ENCODE data around the gene ATP11B. TPM values are rescaled to one million over a fixed set of nuclear protein-coding genes. Genes with fewer than 3 reads are reported as not detected.
A peak's percentile ranks its signal among the peaks of the same experiment; 100 is the strongest.

Gene ATP11B
- 72.3 to 76.1 TPM (median 73.9 TPM) in 3 replicates for total RNA-seq

DNA sequence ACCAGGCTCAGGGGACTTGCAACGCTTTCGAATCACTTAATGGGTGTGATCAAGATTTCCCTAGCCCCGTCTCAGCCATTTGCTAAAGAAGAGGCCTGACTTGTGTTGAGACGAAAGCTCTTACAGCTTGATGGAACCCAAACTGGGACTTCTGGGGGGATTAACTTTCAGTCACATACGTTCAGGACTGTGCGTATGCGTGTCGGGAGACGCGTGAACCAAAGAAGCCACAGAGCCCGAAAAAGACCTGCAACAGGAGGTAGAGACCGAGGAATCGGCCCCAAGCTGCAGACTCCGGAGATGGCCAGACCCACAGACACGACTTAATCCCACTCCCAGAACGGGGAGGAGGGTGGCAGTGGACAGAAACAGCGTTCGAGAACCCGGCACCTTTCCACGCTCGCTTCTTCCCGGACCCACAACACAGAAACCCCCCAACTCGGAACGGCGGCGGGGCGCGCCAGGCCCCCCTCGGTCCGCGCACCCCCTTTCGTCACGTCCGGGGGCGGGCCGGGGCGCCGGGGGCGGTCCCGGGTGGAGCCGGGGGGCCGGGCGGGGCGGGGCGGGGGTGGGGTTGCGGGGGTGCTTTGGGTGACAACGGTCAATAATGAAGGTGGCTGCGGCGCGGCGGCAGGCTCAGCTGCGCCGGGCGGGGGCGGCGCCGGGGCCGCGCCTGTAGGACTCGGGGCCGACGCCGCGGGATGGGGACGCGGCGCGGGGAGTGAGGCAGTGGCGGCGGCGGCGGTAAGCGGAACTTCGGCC is at the start of gene ATP11B:
TSS of gene ATP11B (plus strand) at position 604 of the 762 bp plus-strand sequence. CDS start 256 bp downstream, outside the sequence.
- TF ChIP-seq, protein P1, sequence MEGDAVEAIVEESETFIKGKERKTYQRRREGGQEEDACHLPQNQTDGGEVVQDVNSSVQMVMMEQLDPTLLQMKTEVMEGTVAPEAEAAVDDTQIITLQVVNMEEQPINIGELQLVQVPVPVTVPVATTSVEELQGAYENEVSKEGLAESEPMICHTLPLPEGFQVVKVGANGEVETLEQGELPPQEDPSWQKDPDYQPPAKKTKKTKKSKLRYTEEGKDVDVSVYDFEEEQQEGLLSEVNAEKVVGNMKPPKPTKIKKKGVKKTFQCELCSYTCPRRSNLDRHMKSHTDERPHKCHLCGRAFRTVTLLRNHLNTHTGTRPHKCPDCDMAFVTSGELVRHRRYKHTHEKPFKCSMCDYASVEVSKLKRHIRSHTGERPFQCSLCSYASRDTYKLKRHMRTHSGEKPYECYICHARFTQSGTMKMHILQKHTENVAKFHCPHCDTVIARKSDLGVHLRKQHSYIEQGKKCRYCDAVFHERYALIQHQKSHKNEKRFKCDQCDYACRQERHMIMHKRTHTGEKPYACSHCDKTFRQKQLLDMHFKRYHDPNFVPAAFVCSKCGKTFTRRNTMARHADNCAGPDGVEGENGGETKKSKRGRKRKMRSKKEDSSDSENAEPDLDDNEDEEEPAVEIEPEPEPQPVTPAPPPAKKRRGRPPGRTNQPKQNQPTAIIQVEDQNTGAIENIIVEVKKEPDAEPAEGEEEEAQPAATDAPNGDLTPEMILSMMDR (IDR thresholded peaks at IDR 0.05; ENCODE audit: unreplicated experiment): no peak
- peaks cover 26% of the 10 kb centered on the region for H3K4me1 Mint-ChIP-seq
- H3K4me3 Mint-ChIP-seq: peak within 1 kb of the TSS; percentile 99
- DNase-seq (ENCODE audit: low spot score in 2 of 2, unreplicated experiment in 2 of 2): peak; percentile 50 to 73
- peaks cover 4% of the 10 kb centered on the region for H3K27me3 Mint-ChIP-seq (ENCODE audit: low read depth)
- H3K27ac Mint-ChIP-seq: peak within 1 kb of the TSS; percentile 99
- no peaks in the 10 kb centered on the region for H3K9me3 Mint-ChIP-seq
- no peaks in the 10 kb centered on the region for H3K36me3 Mint-ChIP-seq

DNA sequence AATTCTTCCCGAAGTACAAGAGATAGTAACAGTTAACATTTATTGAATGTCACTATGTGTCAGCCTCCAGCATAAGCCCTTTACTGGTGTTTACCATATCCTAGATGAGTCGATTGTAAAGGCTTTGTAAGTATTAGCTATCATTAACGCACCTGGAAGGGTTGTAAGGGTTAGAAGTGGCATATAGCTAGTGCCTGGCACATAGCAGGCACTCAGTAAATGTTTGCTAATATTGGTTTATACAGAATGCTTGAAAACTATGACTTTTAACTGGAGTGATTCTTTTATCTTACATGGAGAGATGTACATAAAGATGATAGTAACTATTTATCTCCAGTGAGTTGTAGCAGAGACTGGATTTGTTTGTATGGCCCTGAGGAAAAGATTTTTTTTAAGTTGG is 46.3 kb upstream of the ATP11B start:
- H3K27me3 Mint-ChIP-seq (ENCODE audit: low read depth): no peaks in the 10 kb centered on the region
- H3K4me3 Mint-ChIP-seq: no peak overlapping the region
- H3K36me3 Mint-ChIP-seq: no peaks in the 10 kb centered on the region
- H3K4me1 Mint-ChIP-seq: peaks cover 10% of the 10 kb centered on the region
- TF ChIP-seq, protein P1 (IDR thresholded peaks at IDR 0.05; ENCODE audit: unreplicated experiment): no peak
- H3K27ac Mint-ChIP-seq: peak overlapping the region; percentile 82
- DNase-seq (ENCODE audit: low spot score in 2 of 2, unreplicated experiment in 2 of 2): no peak
- H3K9me3 Mint-ChIP-seq: peaks cover 2% of the 10 kb centered on the region

DNA sequence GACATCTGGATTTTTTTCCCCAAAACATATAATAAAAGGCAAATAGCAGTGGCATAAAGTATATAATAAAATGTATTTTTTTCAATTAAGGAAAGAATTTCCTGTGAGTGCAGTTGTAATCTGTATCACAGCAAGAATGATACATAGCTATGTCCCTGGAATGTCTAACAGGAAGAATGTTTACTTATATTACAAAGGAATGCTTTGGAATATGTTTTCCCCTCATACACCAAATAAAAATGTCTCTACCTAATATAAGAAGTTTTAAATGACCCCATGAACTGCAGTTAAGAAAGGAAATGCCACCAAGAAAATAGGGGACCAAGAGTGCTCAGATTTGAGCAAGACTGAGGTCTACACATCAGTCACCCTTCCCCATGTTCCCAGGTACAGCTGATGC is 38.0 kb upstream of the ATP11B start:
- H3K27me3 Mint-ChIP-seq (ENCODE audit: low read depth): no peaks in the 10 kb centered on the region
- peaks cover 29% of the 10 kb centered on the region for H3K4me1 Mint-ChIP-seq
- peak overlapping the region; percentile 84 for H3K27ac Mint-ChIP-seq
- H3K9me3 Mint-ChIP-seq: peaks cover 13% of the 10 kb centered on the region
- no peaks in the 10 kb centered on the region for H3K36me3 Mint-ChIP-seq
- no peak for DNase-seq (ENCODE audit: low spot score in 2 of 2, unreplicated experiment in 2 of 2)
- TF ChIP-seq, protein P1 (IDR thresholded peaks at IDR 0.05; ENCODE audit: unreplicated experiment): no peak
- no peak overlapping the region for H3K4me3 Mint-ChIP-seq

DNA sequence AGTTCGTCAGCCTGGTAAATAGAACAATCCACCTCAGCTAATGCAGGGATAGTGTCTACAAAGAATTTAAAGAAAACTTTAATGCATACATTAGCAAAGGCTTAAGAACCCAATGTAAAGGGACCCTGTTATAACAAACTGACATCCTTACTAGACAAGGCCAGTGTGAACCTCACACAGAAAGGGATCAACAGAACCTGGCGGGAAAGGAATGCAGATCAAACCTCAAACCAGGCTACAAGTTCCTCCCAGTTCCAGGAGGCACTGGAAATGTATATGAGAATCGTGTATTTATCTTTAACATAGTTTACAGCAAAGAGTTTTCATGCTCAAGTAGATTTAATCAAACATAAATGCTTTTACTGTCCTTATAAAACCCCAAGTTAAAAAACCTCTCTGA is 37.6 kb upstream of the ATP11B start:
- TF ChIP-seq, protein P1 (IDR thresholded peaks at IDR 0.05; ENCODE audit: unreplicated experiment): no peak
- Mint-ChIP-seq H3K36me3 (no peaks in the 10 kb centered on the region), H3K4me3 (no peak overlapping the region), H3K27me3 (ENCODE audit: low read depth) (no peaks in the 10 kb centered on the region), H3K4me1 (peaks cover 32% of the 10 kb centered on the region), H3K27ac (peak overlapping the region; percentile 84), H3K9me3 (peaks cover 13% of the 10 kb centered on the region)
- no peak for DNase-seq (ENCODE audit: low spot score in 2 of 2, unreplicated experiment in 2 of 2)

DNA sequence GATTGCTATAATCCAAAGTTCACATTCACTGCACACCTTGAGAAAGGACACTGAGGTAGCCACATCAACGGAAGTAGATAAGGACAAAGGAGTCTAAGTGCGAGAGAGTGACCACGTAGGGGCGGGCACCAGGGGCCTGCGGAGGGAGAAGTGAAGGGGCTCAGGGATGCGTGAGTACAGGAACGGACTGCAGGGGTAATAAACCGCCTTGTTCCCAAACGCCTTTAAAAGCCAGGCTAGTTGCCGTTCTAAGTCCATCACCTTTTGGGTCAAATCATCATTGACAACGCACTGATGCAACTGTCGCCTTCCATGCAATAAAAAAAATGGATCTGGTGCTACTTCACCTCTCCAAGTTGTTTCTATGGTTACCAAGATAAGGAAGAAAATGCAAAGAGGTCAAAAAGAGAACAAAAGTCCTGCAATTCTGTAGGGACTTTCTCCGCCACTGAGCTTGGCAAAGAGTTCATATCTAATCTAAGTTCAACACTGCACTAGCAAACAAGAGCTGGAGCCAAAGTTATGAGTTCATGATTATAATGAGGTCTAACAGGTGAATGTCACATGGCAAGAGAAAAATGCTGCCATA is 32.6 kb upstream of the ATP11B start:
- no peaks in the 10 kb centered on the region for H3K27me3 Mint-ChIP-seq (ENCODE audit: low read depth)
- TF ChIP-seq, protein P1 (IDR thresholded peaks at IDR 0.05; ENCODE audit: unreplicated experiment): no peak
- H3K36me3 Mint-ChIP-seq: no peaks in the 10 kb centered on the region
- peaks cover 24% of the 10 kb centered on the region for H3K4me1 Mint-ChIP-seq
- DNase-seq (ENCODE audit: low spot score in 2 of 2, unreplicated experiment in 2 of 2): no peak
- H3K27ac Mint-ChIP-seq: no peak overlapping the region
- no peaks in the 10 kb centered on the region for H3K9me3 Mint-ChIP-seq
- H3K4me3 Mint-ChIP-seq: no peak overlapping the region
